IMR-90 (cell line): ENCODE data around the gene ANKRD16. TPM values are rescaled to one million over a fixed set of nuclear protein-coding genes. Genes with fewer than 3 reads are reported as not detected.

Experiments used
- ATAC-seq: fragments of 200-7000 bp; cut with Tn5 transposase; 2 replicates; pipeline ENCODE4 v1.9.1; 2020; ENCODE audit warnings: low read depth, mild to moderate bottlenecking, moderate library complexity
- BruUV-seq: library from RNA; stranded (reverse); fragments of 400-500 nt; replicated peaks from 2 replicates; lab custom pipeline; 2021; lab: Mats Ljungman, UMichigan
- CTCF ChIA-PET: fragments of 300-600 bp; formaldehyde crosslinking; extraction: SDS; loops from one replicate; lab custom pipeline; 2021; ENCODE audit warnings: antibody characterized with exemption; lab: Yijun Ruan, JAX
- POLR2A ChIA-PET: fragments of 300-600 bp; sonication (Branson Sonifier 250); formaldehyde crosslinking; loops from one replicate; lab custom pipeline; 2022; ENCODE audit warnings: antibody characterized with exemption; ENCODE audit not compliant: unreplicated experiment; lab: Charles Lee
- DNase-seq: peaks from one replicate; pipeline ENCODE4 v3.0.0; 2013
- H2AFZ ChIP-seq: replicated peaks from 2 replicates; pipeline ENCODE3; 2013; ENCODE audit warnings: low read length, mild to moderate bottlenecking; ENCODE audit not compliant: poor library complexity
- H2AK5ac ChIP-seq: 2 replicates; pipeline ENCODE4 v1.6.1; 2013; ENCODE audit warnings: low read depth, low read length, inconsistent platforms
- H2AK9ac ChIP-seq: replicated peaks from 2 replicates; pipeline ENCODE3; 2013; ENCODE audit warnings: mild to moderate bottlenecking, low read depth, low read length, moderate library complexity; ENCODE audit not compliant: poor library complexity
- H2BK120ac ChIP-seq: 2 replicates; pipeline ENCODE4 v1.6.1; 2013; ENCODE audit warnings: low read depth, low read length, inconsistent platforms
- H2BK15ac ChIP-seq: 3 replicates; pipeline ENCODE4 v1.6.1; 2013; ENCODE audit warnings: low read depth, low read length, inconsistent platforms
- H2BK20ac ChIP-seq: 2 replicates; pipeline ENCODE4 v1.6.1; 2013; ENCODE audit warnings: low read depth, mild to moderate bottlenecking, inconsistent platforms, low read length, moderate library complexity
- H2BK5ac ChIP-seq: 2 replicates; pipeline ENCODE4 v1.6.1; 2013; ENCODE audit warnings: mild to moderate bottlenecking, low read depth, low read length, inconsistent platforms; ENCODE audit not compliant: poor library complexity, severe bottlenecking
- H3K14ac ChIP-seq: replicated peaks from 2 replicates; pipeline ENCODE4 v1.6.1; 2013; ENCODE audit warnings: low read depth, low read length, inconsistent platforms
- H3K18ac ChIP-seq: 2 replicates; pipeline ENCODE4 v1.6.1; 2013; ENCODE audit warnings: low read depth, low read length, control low read depth
- H3K23ac ChIP-seq: 2 replicates; pipeline ENCODE4 v1.6.1; 2013; ENCODE audit warnings: low read depth, low read length, inconsistent platforms
- H3K27ac ChIP-seq: 2 replicates; pipeline ENCODE4 v1.5.1; 2013; ENCODE audit warnings: mild to moderate bottlenecking, control low read depth, low read length; ENCODE audit not compliant: insufficient read depth
- H3K27me3 ChIP-seq: 2 replicates; pipeline ENCODE4 v1.6.1; 2013; ENCODE audit warnings: low read length; ENCODE audit not compliant: control insufficient read depth, insufficient read depth
- H3K36me3 ChIP-seq: 2 replicates; pipeline ENCODE4 v1.6.1; 2013; ENCODE audit warnings: low read length, mixed read lengths; ENCODE audit not compliant: control insufficient read depth, insufficient read depth
- H3K4ac ChIP-seq: 2 replicates; pipeline ENCODE4 v1.6.1; 2013; ENCODE audit warnings: low read depth, low read length, inconsistent platforms
- H3K4me1 ChIP-seq: 2 replicates; pipeline ENCODE4 v1.6.1; 2013; ENCODE audit warnings: low read length, mixed read lengths; ENCODE audit not compliant: control insufficient read depth, insufficient read depth
- H3K4me2 ChIP-seq: 2 replicates; pipeline ENCODE4 v1.6.1; 2013; ENCODE audit warnings: low read depth, mild to moderate bottlenecking, control low read depth, low read length, moderate library complexity
- H3K4me3 ChIP-seq: 2 replicates; pipeline ENCODE4 v1.5.1; 2013; ENCODE audit warnings: low read depth, mild to moderate bottlenecking, control low read depth, low read length, moderate library complexity; ENCODE audit not compliant: insufficient read depth
- H3K56ac ChIP-seq: 2 replicates; pipeline ENCODE4 v1.6.1; 2013; ENCODE audit warnings: low read length, inconsistent platforms; ENCODE audit not compliant: insufficient read depth; ENCODE audit errors: extremely low read depth
- H3K79me1 ChIP-seq, 2 experiments: 2 replicates each; pipeline ENCODE4 v1.6.1; 2013; ENCODE audit warnings: low read length in 2 of 2, inconsistent platforms in 1 of 2, low read depth in 1 of 2
- H3K9ac ChIP-seq: 2 replicates; pipeline ENCODE4 v1.6.1; 2013; ENCODE audit warnings: low read depth, low read length, control low read depth
- H3K9me1 ChIP-seq: 2 replicates; pipeline ENCODE4 v1.6.1; 2013; ENCODE audit warnings: low read length, inconsistent platforms; ENCODE audit not compliant: insufficient read depth
- H3K9me3 ChIP-seq: 2 replicates; pipeline ENCODE4 v1.6.1; 2013; ENCODE audit warnings: low read length; ENCODE audit not compliant: control insufficient read depth, insufficient read depth
- H4K20me1 ChIP-seq: 2 replicates; pipeline ENCODE4 v1.6.1; 2013; ENCODE audit warnings: low read length, inconsistent platforms; ENCODE audit not compliant: insufficient read depth
- H4K5ac ChIP-seq: 2 replicates; pipeline ENCODE4 v1.6.1; 2013; ENCODE audit warnings: mild to moderate bottlenecking, low read depth, low read length, control low read depth
- H4K8ac ChIP-seq, 2 experiments: 2 replicates each; pipeline ENCODE4 v1.6.1; 2013; ENCODE audit warnings: low read depth in 2 of 2, low read length in 2 of 2, control low read depth in 1 of 2, inconsistent platforms in 1 of 2
- H4K91ac ChIP-seq: 2 replicates; pipeline ENCODE4 v1.6.1; 2013; ENCODE audit warnings: low read depth, low read length, inconsistent platforms; ENCODE audit not compliant: insufficient read depth
- BHLHE40 ChIP-seq: fragments of 150-350 bp; IDR thresholded peaks from 2 replicates; pipeline ENCODE4 v1.6.1; 2016; ENCODE audit warnings: mild to moderate bottlenecking, low read depth, low read length
- CEBPB ChIP-seq: IDR thresholded peaks from 2 replicates; pipeline ENCODE4 v1.6.1; 2012; ENCODE audit warnings: low read depth, low read length, improper control_type of control experiment
- CTCF ChIP-seq: conservative IDR thresholded peaks from 2 replicates; pipeline ENCODE4 v1.5.1; 2012; ENCODE audit warnings: mild to moderate bottlenecking, low read depth, low read length, improper control_type of control experiment
- FOS ChIP-seq: fragments of 150-350 bp; IDR thresholded peaks from 2 replicates; pipeline ENCODE4 v1.6.1; 2016; ENCODE audit warnings: low read depth, low read length
- MAFK ChIP-seq: IDR thresholded peaks from 2 replicates; pipeline ENCODE4 v1.6.1; 2012; ENCODE audit warnings: low read depth, low read length, improper control_type of control experiment
- MAZ ChIP-seq: IDR thresholded peaks from 2 replicates; pipeline ENCODE4 v1.6.1; 2012; ENCODE audit warnings: low read depth, mild to moderate bottlenecking, low read length, improper control_type of control experiment, moderate library complexity, borderline replicate concordance
- NFE2L2 ChIP-seq: fragments of 150-350 bp; IDR thresholded peaks from 2 replicates; pipeline ENCODE4 v1.6.1; 2016; ENCODE audit warnings: low read depth, mild to moderate bottlenecking, low read length
- POLR2A ChIP-seq: IDR thresholded peaks from 2 replicates; pipeline ENCODE4 v1.6.1; 2012; ENCODE audit warnings: mild to moderate bottlenecking, low read depth, low read length
- RAD21 ChIP-seq: IDR thresholded peaks from 2 replicates; pipeline ENCODE4 v1.6.1; 2012; ENCODE audit warnings: low read length, improper control_type of control experiment
- RCOR1 ChIP-seq: IDR thresholded peaks from 2 replicates; pipeline ENCODE4 v1.6.1; 2012; ENCODE audit warnings: mild to moderate bottlenecking, low read length, improper control_type of control experiment; ENCODE audit not compliant: insufficient replicate concordance
- SMC3 ChIP-seq: fragments of 150-350 bp; IDR thresholded peaks from 2 replicates; pipeline ENCODE4 v1.6.1; 2016; ENCODE audit warnings: low read depth, mild to moderate bottlenecking, antibody characterized with exemption, low read length, moderate library complexity
- WGBS, 2 experiments: methylation state at CpG; one replicate each; pipeline versions ENCODE4 v1.1.5 to v1.1.7; 2013; ENCODE audit warnings: missing lambda C conversion rate in 2 of 2; ENCODE audit not compliant: insufficient read length in 1 of 2; ENCODE audit errors: extremely low coverage in 2 of 2; 5-methylcytosine and 5-hydroxymethylcytosine counted together
- dilution Hi-C: fragments of 300-500 bp; cut with HindIII; formaldehyde crosslinking; loops from one replicate; pipeline ENCODE4 v1.14.3; 2018; ENCODE audit warnings: low sequenced_read_pairs; ENCODE audit not compliant: unreplicated experiment
- in situ Hi-C: fragments of 300-500 bp; cut with MboI; formaldehyde crosslinking; loops from 3 replicates; pipeline ENCODE4 v1.14.3; 2019; ENCODE audit warnings: low sequenced_read_pairs, inconsistent platforms, mixed read lengths
- intact Hi-C: fragments of 100-400 bp; cut with micrococcal nuclease; formaldehyde crosslinking; loops from 2 replicates; pipeline ENCODE4 v1.10.0; 2022
- polyA plus RNA-seq, 3 experiments: library from polyadenylated mRNA; depleted of rRNA; stranded (reverse); fragments of >200 nt; gene quantifications; 2 replicates each; pipeline ENCODE4 v1.2.3, GENCODE V29; 2012; ENCODE audit warnings: low replicate concordance in 1 of 3
- total RNA-seq: library from RNA; depleted of rRNA; stranded (reverse); fragments of >200 nt; gene quantifications from 2 replicates; pipeline ENCODE4 v1.2.3, GENCODE V29; 2012
- TF ChIP-seq, protein P1 (sequence below): fragments of 150-350 bp; IDR thresholded peaks from 2 replicates; pipeline ENCODE4 v1.6.1; 2016; ENCODE audit warnings: low read depth, mild to moderate bottlenecking, low read length, moderate library complexity, borderline replicate concordance

ANKRD16 gene
- total and polyA plus RNA-seq, 2 of the 4 experiments (the other 2 are of a cell fraction), result 5.1 to 5.7 TPM

DNA sequence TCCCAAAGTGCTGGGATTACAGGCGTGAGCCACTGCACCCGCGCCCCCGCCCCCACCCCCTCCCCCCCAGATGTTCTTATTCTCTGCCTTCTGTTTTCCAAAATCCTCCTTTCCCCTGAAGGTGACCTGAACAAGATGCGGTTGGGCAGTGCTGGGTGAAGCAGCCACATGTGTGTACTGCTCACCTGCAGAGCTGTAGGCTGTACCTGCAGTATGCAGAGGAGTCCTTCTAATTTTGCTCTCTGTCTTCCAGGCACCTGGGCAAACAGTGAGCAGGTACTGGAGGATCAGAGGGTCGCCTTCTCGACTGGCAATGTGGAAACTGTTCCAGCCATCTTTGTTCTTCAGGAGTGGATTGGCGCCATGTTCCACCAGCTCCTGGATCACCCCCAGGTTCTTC lies 2.1 kb downstream of the ANKRD16 start:
- DNase-seq, result no peak
- Histone ChIP-seq H3K9ac (no peak overlapping the region), H2AK9ac (no peak overlapping the region), H2BK15ac (no peak overlapping the region), H3K56ac (no peak overlapping the region), H2BK20ac (no peak overlapping the region), H4K20me1 (peaks cover 32% of the 10 kb centered on the region), H3K9me3 (no peaks in the 10 kb centered on the region), H3K27me3 (no peaks in the 10 kb centered on the region), H4K8ac (peak overlapping the region in 1 of 2 experiments; percentile 27; a peak in 1 of 4 replicates), H4K5ac (no peak overlapping the region), H3K4me3 (no peak overlapping the region), H3K14ac (peak overlapping the region; percentile 28; the same call in 1 of the 2 replicates), H3K27ac (peak overlapping the region; percentile 83; the same call in 1 of the 2 replicates), H2BK5ac (peak overlapping the region; percentile 20), H3K79me1 (peaks cover 29 to 35% of the 10 kb centered on the region in 2 experiments), H3K4me2 (peak overlapping the region; percentile 96; the same call in 1 of the 2 replicates), H3K23ac (peak overlapping the region; percentile 0; the same call in 1 of the 2 replicates), H2AFZ (no peak overlapping the region), H3K36me3 (peaks cover 20% of the 10 kb centered on the region), H3K9me1 (peaks cover 15% of the 10 kb centered on the region), H3K4ac (0 out of 2 replicates have a peak overlapping the region, but pooled peaks have one; percentile 70), H3K4me1 (peaks cover 14% of the 10 kb centered on the region), H3K18ac (peak overlapping the region; percentile 28; the same call in 1 of the 2 replicates), H2BK120ac (no peak overlapping the region), H2AK5ac (peak overlapping the region; percentile 48), H4K91ac (no peak overlapping the region)
- 100% methylated on average over 2 of the region's 8 CpGs; no CpG with 5 or more reads in 1 of the 2 experiments for WGBS, 2 experiments
- BruUV-seq, result no TSS peak
- ATAC-seq, result no peak
- intact Hi-C loops (loop anchor here (1.0 to 5.0 kb wide), 3 partner anchors 75 to 200 kb away; partner anchors contain the start of genes GDI2 and IL15RA), in situ Hi-C loops (loop anchor here (10.0 kb wide), 1 partner anchor 203 kb away; the partner anchor contains the start of gene TASOR2), dilution Hi-C loops (no loop called here)
- TF ChIP-seq SMC3 (no peak), MAFK (no peak), CEBPB (no peak), NFE2L2 (no peak), POLR2A (no peak), RAD21 (no peak), RCOR1 (no peak), FOS (no peak), MAZ (no peak), CTCF (no peak), BHLHE40 (no peak)
- TF ChIP-seq, protein P1, sequence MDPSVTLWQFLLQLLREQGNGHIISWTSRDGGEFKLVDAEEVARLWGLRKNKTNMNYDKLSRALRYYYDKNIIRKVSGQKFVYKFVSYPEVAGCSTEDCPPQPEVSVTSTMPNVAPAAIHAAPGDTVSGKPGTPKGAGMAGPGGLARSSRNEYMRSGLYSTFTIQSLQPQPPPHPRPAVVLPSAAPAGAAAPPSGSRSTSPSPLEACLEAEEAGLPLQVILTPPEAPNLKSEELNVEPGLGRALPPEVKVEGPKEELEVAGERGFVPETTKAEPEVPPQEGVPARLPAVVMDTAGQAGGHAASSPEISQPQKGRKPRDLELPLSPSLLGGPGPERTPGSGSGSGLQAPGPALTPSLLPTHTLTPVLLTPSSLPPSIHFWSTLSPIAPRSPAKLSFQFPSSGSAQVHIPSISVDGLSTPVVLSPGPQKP, result no peak
- ChIA-PET POLR2A (no interaction called here), CTCF (interaction anchor here (1.3 to 1.4 kb wide), 2 partner anchors 258 to 265 kb away, joined by 4 to 5 read pairs; no protein-coding TSS in a partner anchor)
